ENCODE results near the gene OIT3.

DNA sequence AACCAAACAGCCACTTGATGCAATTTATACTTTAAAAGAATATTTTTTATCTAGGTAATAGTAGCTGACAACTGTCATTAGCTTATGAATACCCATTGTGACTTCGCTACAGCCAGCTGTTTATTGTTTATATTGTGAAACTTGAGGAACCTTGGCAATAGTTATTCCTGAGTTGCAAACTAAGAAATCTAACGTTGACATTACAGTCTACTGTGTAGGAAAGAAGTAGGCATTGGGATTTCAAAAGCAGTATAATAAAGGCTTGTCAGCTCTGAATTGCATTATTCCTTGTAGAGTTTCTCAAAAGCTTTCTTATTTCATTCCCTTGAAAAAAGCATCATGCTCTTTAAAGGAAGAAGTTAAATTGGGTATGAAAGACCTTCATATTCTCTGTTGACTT is 42.7 kb upstream of the OIT3 start:
- TF ChIP-seq, protein P1, sequence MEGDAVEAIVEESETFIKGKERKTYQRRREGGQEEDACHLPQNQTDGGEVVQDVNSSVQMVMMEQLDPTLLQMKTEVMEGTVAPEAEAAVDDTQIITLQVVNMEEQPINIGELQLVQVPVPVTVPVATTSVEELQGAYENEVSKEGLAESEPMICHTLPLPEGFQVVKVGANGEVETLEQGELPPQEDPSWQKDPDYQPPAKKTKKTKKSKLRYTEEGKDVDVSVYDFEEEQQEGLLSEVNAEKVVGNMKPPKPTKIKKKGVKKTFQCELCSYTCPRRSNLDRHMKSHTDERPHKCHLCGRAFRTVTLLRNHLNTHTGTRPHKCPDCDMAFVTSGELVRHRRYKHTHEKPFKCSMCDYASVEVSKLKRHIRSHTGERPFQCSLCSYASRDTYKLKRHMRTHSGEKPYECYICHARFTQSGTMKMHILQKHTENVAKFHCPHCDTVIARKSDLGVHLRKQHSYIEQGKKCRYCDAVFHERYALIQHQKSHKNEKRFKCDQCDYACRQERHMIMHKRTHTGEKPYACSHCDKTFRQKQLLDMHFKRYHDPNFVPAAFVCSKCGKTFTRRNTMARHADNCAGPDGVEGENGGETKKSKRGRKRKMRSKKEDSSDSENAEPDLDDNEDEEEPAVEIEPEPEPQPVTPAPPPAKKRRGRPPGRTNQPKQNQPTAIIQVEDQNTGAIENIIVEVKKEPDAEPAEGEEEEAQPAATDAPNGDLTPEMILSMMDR (IDR thresholded peaks at IDR 0.05), result no peak
- no peak for TF ChIP-seq ZFX (IDR thresholded peaks at IDR 0.05; ENCODE audit: borderline replicate concordance)

All from 22Rv1 (cell line).